GM18508 (cell line): ENCODE results near the gene INTU.
"Not testable (repeated sequence)": the region's sequence is repeated elsewhere in the genome, so short reads cannot be mapped to it uniquely, and the experiment has no call there.

ENCODE experiments used
- ATAC-seq: cut with Tn5 transposase; IDR thresholded peaks from one replicate; pipeline ENCODE4 v1.9.1; 2021; ENCODE audit warnings: moderate number of reproducible peaks; ENCODE audit not compliant: insufficient read depth, unreplicated experiment

The INTU gene

DNA sequence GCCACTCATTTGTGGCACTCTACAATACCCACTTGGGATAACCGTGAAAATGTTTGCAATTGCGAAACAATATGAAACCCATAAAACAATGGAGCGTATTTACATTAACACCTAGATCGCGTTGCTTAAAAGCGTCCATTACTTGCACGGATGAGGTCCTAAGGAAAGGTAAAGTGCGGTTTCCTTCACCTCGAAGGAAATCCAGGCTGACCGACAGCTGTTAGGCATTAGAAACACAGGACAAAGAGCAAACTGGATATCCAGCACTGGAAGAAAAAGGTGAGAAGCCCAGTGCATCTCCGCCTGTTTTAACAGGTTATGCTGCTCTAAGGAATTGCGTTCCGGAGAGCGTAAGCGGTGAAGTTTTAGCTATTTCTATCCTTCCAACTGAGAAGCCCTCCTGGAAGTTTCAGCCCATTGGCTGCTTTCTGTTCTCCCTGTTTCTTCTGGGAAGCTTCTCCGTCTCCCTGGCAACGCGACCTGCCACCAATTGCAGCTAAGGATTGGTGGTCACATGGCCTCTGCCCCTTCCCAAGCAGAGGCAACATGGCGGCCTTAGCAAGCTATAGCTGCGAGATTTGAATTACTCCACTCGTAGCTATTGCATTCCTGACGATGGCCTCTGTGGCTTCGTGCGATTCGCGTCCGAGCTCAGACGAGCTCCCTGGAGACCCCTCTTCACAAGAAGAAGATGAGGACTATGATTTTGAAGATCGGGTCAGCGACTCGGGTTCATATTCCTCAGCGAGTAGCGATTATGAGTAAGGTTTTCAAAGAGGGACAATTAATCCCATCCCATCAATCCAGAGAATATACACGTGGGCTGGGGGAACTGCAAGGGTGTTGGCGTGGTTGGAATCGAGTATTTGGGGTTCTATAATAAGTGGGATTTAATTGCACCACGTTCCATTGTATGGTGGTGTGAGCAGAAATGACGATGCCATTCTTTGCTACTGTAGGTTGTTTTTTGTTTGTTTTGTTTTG is at the start of gene INTU:
TSS of gene INTU (plus strand) at position 538 of the 984 bp plus-strand sequence. CDS start at position 616, 78 bp downstream.
- peak; percentile 95 for ATAC-seq

DNA sequence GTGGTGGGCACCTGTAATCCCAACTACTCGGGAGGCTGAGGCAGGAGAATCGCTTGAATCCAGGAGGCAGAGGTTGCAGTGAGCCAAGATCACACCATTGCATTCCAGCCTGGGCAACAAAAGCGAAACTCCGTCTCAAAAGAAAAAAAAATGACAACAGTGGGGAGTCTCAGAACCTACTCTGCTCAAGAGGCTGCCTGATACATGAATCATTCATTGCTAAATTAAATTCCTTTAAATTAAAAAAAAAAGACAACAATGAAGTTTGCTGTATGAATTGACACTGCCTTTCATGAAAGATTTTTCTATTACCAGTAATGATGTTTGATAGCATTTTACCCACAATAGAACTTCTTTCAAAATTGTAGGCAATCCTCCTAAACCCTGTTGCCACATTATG is 46.3 kb upstream of the INTU start:
- ATAC-seq: not testable (repeated sequence)

DNA sequence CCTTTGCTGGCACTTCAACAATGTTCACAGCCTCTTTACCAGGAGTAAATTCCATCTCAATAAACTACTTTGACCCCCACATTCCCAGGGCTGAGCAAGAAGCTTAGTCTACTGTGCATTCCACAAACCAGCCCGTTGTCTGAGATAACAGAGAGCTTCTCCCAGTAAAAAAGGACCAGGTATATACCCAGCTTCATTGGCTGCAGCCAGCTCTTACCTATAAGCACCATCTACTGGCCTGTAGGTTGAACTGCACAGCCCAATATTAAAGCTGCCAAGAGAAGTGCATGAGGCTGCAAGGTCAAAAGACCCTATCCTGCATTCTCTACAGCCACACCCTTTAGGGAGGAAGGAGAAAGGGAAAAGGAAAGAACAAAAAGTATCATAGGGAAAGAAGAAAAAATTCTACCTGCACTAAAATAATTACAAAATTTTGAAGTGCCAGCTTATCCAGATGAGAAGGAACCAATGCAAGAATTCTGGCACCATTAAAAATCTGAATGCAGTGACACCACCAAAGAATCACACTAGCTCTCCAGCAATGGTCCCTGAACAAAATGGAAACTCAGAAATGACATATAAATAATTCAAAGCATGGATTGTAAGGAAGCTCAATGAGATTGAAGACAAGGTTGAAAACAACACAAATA is 45.7 kb upstream of the INTU start:
- ATAC-seq: peak; percentile 99

DNA sequence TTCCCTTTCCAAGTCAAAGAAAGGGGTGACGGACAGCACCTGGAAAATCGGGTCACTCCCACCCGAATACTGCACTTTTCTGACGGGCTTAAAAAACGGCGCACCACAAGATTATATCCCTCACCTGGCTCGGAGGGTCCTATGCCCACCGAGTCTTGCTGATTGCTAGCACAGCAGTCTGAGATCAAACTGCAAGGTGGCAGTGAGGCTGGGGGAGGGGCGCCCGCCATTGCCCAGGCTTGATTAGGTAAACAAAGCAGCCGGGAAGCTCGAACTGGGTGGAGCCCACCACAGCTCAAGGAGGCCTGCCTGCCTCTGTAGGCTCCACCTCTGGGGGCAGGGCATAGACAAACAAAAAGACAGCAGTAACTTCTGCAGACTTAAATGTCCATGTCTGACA is 43.6 kb upstream of the INTU start:
- not testable (repeated sequence) for ATAC-seq

DNA sequence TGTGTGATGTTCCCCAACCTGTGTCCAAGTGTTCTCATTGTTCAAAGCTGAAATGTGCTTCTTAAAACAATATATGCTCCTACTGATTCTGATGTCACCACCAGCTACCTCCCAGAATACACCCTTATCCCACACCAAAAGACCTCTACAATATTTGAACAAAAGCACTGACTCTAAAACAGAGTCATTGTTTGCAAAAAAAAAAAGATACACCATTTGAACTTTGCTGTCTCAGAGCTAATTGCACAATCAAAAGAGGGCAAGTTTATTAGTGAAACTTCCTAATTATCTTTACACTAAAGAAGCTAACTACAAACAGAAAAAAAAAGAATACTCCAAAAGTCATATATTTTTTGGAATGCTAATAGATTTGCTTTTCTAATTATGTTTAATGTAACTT is 34.1 kb upstream of the INTU start:
- ATAC-seq: no peak

DNA sequence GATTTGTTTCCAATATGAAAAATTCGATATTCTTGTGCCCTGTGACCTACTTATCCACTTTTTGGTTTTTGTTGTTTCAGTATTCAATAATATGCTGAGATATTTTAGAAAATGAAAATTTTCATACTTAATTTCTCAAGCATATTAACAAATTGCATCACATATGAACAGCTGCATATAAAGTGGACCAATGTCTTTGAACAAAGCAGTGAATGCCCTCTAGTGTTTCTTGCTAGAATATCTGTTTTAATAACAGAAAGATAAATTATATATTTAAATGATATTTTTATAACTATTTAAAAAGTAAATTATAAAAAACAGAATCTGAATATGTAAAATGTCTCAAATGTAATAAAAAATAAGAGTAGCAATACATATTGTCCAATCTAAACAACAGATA is 31.7 kb upstream of the INTU start:
- ATAC-seq: no peak

DNA sequence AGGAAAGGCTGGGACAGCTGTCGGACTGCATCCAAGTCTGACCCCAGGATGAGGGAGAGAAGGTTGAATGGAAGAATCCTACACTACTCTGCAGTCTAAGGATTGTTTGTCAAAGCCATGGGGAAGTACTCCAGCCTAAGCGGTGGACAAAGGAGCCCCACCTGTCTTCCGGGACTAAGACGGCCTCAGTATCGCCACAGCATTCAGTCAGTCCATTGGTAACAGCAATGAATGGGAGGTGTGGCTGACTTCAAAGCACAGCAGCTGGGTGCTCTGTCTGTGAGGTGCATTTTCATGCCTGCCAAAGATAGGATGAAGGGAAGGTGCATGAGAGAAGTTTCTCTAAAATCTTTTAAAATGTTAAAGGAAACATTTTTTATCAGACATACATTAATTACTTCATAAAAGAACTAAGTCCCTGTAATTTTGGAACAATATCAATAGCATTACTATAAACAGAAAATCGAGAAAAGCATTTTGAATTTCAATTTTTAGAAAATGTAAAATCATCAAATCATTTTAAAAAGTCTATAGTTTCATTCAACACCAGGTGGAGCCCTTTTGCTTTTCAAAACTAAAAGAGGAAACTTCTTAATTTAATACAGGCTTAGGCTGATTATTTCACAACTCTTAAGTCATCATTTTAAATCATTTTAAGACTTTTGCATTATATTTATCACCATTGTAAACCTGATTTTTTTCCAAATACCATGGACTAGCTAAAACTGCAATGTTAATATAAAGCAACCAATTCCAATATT is 27.6 kb upstream of the INTU start:
- no peak for ATAC-seq

DNA sequence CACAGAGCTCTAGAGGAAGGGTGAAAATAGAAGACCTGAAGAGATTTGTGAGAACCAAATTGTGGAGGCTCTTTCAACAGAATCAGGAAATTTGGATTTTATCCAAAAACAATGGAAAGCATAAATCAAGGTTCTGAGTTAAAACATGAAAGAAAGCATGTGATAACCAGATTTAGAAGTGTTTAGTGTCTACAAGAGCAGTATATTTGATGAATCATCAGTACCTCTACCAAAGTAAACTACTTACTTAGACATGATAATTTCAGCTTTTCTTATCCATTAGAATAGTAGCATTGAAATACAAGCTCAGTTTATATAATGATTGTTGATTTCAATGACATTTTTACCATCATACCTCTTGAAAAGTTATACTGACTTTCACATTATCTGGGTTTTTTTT is 25.9 kb upstream of the INTU start:
- ATAC-seq: no peak

DNA sequence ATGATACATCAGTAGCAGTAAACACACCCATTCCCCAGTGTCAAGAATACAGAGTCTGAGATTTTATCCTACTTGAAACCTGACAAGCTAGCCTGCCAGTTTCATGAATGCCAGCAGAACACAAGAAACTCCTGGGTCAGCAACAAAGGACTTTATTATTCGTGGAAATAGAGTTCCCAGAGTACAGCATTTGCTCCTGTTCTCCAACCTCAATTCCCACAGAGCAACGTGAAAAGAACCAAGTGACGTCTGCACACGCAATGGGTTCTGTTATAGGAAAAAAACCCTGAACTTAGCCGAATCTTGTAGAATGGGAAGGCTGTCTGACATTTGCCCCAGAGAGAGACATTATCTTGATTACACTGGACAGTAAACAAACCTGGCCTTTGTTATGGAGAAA is 23.3 kb upstream of the INTU start:
- no peak for ATAC-seq

DNA sequence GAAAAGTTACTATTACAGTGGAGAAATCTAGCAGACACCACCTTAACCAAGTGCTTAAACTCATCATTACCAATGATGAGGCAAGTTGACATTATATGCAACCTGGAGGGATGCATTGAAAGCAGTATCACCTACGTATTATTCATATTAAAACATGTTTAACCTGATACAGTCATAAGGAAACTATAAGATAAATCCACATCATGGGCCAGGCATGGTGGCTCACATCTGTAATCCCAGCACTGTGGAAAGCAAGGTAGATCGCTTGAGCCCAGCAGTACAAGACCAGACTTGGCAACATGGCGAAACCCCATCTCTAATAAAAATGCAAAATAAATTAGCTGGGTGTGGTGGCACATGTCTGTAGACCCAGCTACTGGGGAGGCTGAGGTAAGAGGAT is 22.3 kb upstream of the INTU start:
- ATAC-seq: no peak

DNA sequence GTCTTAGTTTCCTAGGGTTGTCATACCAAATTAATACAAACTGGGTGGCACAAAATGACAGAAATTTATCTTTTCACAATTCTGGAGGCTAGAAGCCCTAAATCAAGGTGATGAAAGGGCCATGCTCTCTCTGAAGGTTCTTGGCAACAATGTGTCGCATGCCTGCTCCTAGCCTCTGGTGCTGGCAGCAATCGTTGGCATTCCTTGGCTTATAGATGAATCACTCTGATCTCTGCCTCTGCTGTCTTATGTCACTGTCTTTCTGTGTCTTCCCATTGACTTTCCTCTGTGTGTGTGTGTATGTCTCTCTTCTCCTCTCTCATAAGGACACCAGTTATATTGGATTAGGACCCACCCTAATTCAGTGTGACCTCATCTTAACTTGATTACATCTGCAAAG is 15.9 kb upstream of the INTU start:
- ATAC-seq: no peak

DNA sequence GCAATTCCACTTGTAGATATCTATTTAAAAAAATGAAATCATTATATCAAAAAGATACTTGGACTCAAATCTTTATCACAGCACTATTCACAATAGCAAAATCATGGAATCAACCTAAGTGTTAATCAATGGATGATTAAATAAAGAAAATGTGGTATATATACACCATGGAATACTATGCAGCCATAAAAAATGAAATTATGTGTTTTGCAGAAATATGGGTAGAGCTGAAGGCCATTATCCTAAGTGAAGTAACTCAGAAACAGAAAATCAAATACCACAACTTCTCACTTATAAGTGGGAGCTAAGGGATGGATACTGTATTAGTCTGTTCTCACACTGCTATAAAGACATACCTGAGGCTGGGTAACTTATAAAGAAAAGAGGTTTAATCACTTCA is 14.3 kb upstream of the INTU start:
- no peak for ATAC-seq

DNA sequence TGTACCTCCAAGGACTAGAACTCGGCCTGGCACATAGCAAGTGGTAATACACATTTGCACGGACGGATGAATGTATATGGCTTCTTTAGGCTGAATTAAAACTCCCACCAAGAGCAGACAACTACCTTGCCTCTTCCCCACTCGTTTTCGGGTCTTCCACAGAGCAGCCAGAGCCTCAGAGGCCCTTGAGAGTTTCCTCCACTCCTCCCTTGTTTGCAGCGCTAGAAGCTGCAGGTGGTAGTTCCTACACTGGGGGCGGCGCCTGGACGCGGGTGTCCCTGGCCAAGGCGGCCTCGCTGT is 10.2 kb upstream of the INTU start:
- ATAC-seq: no peak

DNA sequence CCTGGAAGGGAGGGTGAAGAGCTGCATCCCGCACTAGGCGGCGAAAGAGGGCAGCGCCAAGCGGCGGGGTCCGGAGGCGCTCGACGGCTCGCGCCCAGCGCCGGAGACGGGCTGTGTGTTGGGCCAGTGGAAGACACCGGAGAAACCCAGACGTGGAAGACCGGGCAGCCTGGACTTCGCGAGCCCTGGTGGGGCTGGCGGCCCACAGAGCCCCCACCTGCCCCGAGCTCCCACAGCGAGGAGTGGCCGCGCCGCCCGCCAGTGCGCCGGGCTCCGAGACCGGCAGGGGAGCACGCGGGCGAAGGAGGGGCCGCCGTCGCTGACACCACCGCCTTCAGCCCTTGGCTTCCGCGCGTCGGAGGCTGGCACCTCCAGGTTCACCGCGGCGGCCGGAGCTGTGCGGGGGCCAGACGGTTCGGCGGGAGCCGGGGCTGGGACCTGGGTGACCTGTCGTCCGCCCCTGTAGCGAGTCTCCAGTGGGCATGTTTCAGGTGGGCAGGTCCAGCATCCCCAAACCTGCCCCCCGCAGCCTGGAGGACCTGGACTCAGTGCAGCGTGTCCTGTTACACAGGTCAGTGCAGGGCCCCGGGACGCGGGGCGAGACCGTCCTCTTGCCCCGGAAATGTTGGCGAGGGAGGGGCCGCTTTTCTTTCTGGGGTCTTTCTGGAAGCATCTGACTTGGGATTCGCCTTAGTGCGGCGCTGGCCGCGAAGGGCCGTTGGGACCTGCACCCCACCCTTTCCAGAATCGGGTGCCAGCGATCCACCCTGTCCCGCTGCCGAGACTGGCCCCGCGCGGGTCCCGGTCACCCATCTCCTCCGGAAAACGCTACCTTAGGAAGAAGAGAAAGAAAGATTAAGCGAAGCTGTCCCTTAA is 9.6 kb upstream of the INTU start:
- ATAC-seq: no peak

DNA sequence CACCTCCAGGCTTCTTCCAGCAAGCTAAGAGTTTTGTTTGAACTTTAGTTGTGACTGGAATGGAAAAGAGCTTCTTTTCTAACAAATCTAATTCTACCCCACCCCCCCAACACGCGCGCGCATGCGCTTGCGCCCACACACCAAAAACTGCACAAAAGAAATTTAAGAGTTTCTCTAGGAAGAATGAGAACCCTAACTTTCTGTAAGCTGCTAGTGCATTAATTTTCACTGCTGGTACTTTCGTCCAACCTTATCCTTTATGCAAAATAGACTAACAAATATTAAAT is 9.0 kb upstream of the INTU start:
- ATAC-seq: no peak

DNA sequence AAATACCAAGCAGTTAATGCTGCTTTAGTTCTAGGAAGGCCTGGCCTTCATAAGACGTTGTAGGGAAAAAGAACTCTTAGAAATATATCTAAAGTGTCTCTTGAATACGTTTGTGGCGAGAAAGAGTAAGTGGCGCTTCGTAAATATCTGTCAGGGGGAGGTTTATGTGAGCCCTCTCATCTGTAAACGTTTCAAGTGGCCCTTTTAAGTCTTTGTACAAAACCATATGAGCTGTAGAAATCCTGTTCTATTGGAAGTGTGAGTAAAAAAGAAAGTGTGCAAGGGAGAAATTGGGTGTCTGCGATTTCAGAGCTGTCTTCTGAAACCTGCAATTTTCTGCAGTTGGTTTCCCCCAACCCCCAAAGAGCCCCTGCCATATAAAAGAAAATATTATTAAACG is 8.6 kb upstream of the INTU start:
- ATAC-seq: no peak

DNA sequence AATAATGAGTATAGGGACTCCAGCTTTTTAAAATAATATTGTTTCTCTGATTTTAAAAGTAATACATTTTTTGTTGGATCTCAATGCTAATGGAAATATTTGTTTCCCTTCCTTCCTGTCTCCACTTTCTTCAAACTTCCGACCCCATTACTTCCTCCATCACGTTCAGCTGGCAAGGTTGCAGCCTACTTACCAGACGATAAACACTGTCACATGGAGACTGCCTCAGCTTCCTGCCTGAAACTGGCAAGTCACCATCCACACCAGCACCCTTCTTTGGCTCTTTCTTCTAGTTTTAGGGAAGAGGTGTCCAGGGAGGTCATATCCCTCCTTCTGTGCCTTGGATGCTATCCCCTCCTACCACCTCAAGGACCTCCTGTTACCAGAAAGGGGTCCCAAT is 3.4 kb upstream of the INTU start:
- ATAC-seq: no peak

DNA sequence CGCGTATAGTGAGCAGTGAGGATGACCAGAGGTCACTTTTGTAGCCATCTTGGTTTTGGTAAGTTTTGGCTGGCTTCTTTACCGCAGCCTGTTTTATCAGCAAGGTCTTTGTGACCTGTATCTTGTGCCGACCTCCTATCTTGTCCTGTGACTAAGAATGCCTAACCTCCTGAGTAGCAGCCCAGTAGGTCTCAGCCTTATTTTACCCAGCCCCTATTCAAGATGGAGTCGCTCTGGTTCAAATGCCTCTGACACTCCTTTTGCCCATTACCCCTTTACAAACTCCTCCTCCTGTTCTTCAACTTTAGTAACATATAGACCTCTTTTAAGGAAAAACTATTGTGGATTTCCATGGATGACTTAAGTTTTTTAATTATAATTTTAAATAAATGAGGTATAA is 2.6 kb upstream of the INTU start:
- no peak for ATAC-seq

DNA sequence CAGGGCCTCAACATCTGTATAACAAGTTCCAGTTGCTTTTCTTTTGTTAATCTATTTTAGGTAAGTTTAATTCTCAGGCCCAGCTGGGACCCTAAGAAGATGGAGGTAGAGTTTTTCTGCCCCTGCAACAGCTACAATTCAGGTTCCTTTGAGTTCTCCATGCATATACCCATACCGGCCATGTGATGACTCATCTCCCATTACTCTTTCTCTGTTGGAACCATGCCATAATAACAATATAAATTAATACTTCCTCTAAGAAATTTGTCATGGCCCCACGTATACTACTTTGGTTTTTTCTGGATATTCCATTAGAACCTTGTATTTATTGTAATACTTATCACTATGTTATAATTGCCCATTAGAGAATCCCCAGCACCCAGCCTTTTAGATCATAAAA is 1.3 kb upstream of the INTU start:
- no peak for ATAC-seq

DNA sequence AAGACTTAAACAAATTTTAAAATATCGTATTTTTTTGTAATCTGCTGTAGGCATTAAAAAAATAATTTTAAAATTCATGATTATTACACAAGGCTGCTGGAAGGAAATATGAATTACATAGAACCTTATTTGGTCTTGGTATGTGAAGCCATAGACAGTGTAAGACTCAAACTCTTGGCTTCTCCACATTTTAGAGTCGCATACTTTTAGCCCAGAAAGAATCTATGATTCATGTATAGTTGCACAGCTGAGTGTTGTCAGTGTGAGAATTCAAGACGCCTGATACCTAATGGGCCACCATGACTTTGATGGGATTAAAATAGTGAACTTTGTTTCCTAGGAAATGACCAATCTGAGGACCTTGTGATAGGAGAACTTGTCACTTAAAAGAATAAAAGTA is 1.4 kb downstream of the INTU start:
- no peak for ATAC-seq
